Activated CD4-positive, alpha-beta T cell treated with anti-CD3 and anti-CD28 coated beads for 36 hours (primary cell): ENCODE data around the gene PTN. TPM values are rescaled to one million over a fixed set of nuclear protein-coding genes. Genes with fewer than 3 reads are reported as not detected.
"Not testable (repeated sequence)": the region's sequence is repeated elsewhere in the genome, so short reads cannot be mapped to it uniquely, and the experiment has no call there.

Experiments used
- ATAC-seq: fragments of 200-7000 bp; cut with Tn5 transposase; one replicate; pipeline ENCODE4 v1.10.0; 2021; ENCODE audit warnings: mild to moderate bottlenecking, moderate library complexity
- CTCF ChIA-PET: fragments of 350-600 bp; sonication (Branson Sonifier 250); formaldehyde crosslinking; loops from one replicate; lab custom pipeline; 2021; ENCODE audit warnings: antibody characterized with exemption; lab: Charles Lee
- POLR2A ChIA-PET: fragments of 350-600 bp; sonication (Branson Sonifier 250); formaldehyde crosslinking; loops from one replicate; lab custom pipeline; 2021; ENCODE audit warnings: antibody characterized with exemption, inconsistent platforms; lab: Charles Lee
- DNase-seq: peaks from one replicate; pipeline ENCODE4 v3.0.0-alpha.2; 2020
- H3K27ac Mint-ChIP-seq: one replicate; pipeline ENCODE4 v1.8.0; 2021; ENCODE audit warnings: mixed read lengths
- H3K27me3 Mint-ChIP-seq: one replicate; pipeline ENCODE4 v1.8.0; 2021; ENCODE audit warnings: mixed read lengths
- H3K36me3 Mint-ChIP-seq: one replicate; pipeline ENCODE4 v1.8.0; 2021; ENCODE audit warnings: low read depth, mixed read lengths
- H3K4me1 Mint-ChIP-seq: one replicate; pipeline ENCODE4 v1.8.0; 2021; ENCODE audit warnings: mixed read lengths
- H3K4me3 Mint-ChIP-seq: one replicate; pipeline ENCODE4 v1.8.0; 2021; ENCODE audit warnings: mild to moderate bottlenecking, moderate library complexity, mixed read lengths
- H3K9me3 Mint-ChIP-seq: one replicate; pipeline ENCODE4 v1.8.0; 2021; ENCODE audit warnings: low read depth, mixed read lengths
- intact Hi-C, 2 experiments: fragments of 100-400 bp; cut with DNase I in 1 of 2; cut with micrococcal nuclease in 1 of 2; formaldehyde crosslinking; loops; one replicate each; pipeline versions ENCODE4 v1.14.2 to v1.15.1; 2022 to 2024; cut with DNase I, micrococcal nuclease
- total RNA-seq, 2 experiments: library from RNA; stranded (reverse); gene quantifications; one replicate each; pipeline ENCODE4 v1.2.3, GENCODE V29; 2021

The PTN gene
- total RNA-seq, 2 experiments from 2014 or later: not detected

GRCh38 chr7:137206770-137207169 lies 136.8 kb downstream of the PTN start:
- POLR2A ChIA-PET: no interaction called here
- DNase-seq (no peak), ATAC-seq (no peak)
- no peak overlapping the region for H3K27ac Mint-ChIP-seq
- CTCF ChIA-PET: no interaction called here
- H3K9me3 Mint-ChIP-seq: peaks cover 10% of the 10 kb centered on the region
- no peak overlapping the region for H3K4me3 Mint-ChIP-seq
- H3K36me3 Mint-ChIP-seq: no peaks in the 10 kb centered on the region
- no peaks in the 10 kb centered on the region for H3K27me3 Mint-ChIP-seq
- no peaks in the 10 kb centered on the region for H3K4me1 Mint-ChIP-seq
- intact Hi-C loops: no loop called here

- ATAC-seq (no peak), DNase-seq (no peak)
- intact Hi-C loops: no loop called here
- Mint-ChIP-seq H3K27me3 (no peaks in the 10 kb centered on the region), H3K36me3 (no peaks in the 10 kb centered on the region), H3K4me1 (no peaks in the 10 kb centered on the region), H3K4me3 (no peak overlapping the region), H3K27ac (no peak overlapping the region), H3K9me3 (peaks cover 10% of the 10 kb centered on the region)
- POLR2A ChIA-PET: no interaction called here
- CTCF ChIA-PET: no interaction called here
Observed at GRCh38 chr7:137204246-137204645, 139.3 kb downstream of the PTN start.

GRCh38 chr7:137203351-137203750 lies 140.2 kb downstream of the PTN start:
- CTCF ChIA-PET: no interaction called here
- POLR2A ChIA-PET: no interaction called here
- ATAC-seq (no peak), DNase-seq (no peak)
- Mint-ChIP-seq H3K27ac (no peak overlapping the region), H3K4me1 (no peaks in the 10 kb centered on the region), H3K27me3 (no peaks in the 10 kb centered on the region), H3K36me3 (no peaks in the 10 kb centered on the region), H3K4me3 (no peak overlapping the region), H3K9me3 (peaks cover 10% of the 10 kb centered on the region)
- intact Hi-C loops: no loop called here

GRCh38 chr7:137196648-137197047 lies 146.9 kb downstream of the PTN start:
- Mint-ChIP-seq H3K9me3 (no peaks in the 10 kb centered on the region), H3K27ac (no peak overlapping the region), H3K4me3 (no peak overlapping the region), H3K4me1 (no peaks in the 10 kb centered on the region), H3K36me3 (no peaks in the 10 kb centered on the region), H3K27me3 (no peaks in the 10 kb centered on the region)
- intact Hi-C loops: no loop called here
- POLR2A ChIA-PET: no interaction called here
- DNase-seq (no peak), ATAC-seq (no peak)
- CTCF ChIA-PET: no interaction called here

GRCh38 chr7:137195996-137196395 lies 147.5 kb downstream of the PTN start:
- Mint-ChIP-seq H3K4me1 (no peaks in the 10 kb centered on the region), H3K9me3 (no peaks in the 10 kb centered on the region), H3K4me3 (no peak overlapping the region), H3K27me3 (no peaks in the 10 kb centered on the region), H3K36me3 (no peaks in the 10 kb centered on the region), H3K27ac (no peak overlapping the region)
- POLR2A ChIA-PET: no interaction called here
- intact Hi-C loops: no loop called here
- no peak for ATAC-seq
- CTCF ChIA-PET: no interaction called here
- no peak for DNase-seq

- DNase-seq, POLR2A ChIA-PET, H3K27me3 Mint-ChIP-seq, H3K27ac Mint-ChIP-seq, CTCF ChIA-PET, intact Hi-C loops, ATAC-seq, H3K36me3 Mint-ChIP-seq, H3K4me3 Mint-ChIP-seq, H3K4me1 Mint-ChIP-seq, H3K9me3 Mint-ChIP-seq: not testable (repeated sequence)
Observed at GRCh38 chr7:137181619-137182018, 161.9 kb downstream of the PTN start.
